ENCODE measurements around the gene TPCN2. TPM values are rescaled to one million over a fixed set of nuclear protein-coding genes. Genes with fewer than 3 reads are reported as not detected.

Gene TPCN2
- total and polyA plus RNA-seq, 4 donors: 6.4 to 20.8 (median 12.1) TPM

DNA sequence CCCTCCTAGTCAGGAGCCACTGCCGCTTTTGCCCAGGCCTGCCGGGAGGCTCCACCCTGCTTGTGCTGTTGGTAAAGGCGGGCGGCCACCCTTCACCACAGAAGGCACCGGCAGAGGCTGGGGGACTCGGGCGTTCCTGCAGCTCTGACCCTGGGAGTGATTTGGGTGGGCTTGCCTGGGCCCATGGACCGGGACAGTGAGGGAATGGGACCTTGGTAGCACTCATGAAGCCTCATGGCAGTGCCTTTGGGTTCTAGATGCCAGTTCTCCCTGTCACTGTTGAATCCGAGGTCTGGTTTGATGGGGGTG is 4.4 kb downstream of the TPCN2 start:
- peaks cover 0 to 9% (median under 1%) of the 10 kb centered on the region in 4 donors for H3K36me3 ChIP-seq (ENCODE audit: control insufficient read depth in 4 of 4, insufficient read depth in 3 of 4, low read depth in 1 of 4, low read length in 3 of 4)
- WGBS: 86% methylated on average over 9 of the region's 9 CpGs
- TF ChIP-seq FOXA2 (IDR thresholded peaks at IDR 0.05) (no peak), CTCF (IDR thresholded peaks at IDR 0.05; ENCODE audit: low read depth, low read length, missing input control) (no peak), RAD21 (IDR thresholded peaks at IDR 0.05) (no peak), YY1 (IDR thresholded peaks at IDR 0.05) (no peak), ATF3 (IDR thresholded peaks at IDR 0.05) (no peak), RXRA (IDR thresholded peaks at IDR 0.05) (no peak), JUND (IDR thresholded peaks at IDR 0.05) (no peak), HNF4G (IDR thresholded peaks at IDR 0.05) (no peak), TAF1 (conservative IDR thresholded peaks at IDR 0.05) (no peak), GABPA (IDR thresholded peaks at IDR 0.05 in 1 of 2, conservative IDR thresholded peaks at IDR 0.05 in 1 of 2) (no peak), MAX (IDR thresholded peaks at IDR 0.05) (no peak)
- TF ChIP-seq, protein P1, sequence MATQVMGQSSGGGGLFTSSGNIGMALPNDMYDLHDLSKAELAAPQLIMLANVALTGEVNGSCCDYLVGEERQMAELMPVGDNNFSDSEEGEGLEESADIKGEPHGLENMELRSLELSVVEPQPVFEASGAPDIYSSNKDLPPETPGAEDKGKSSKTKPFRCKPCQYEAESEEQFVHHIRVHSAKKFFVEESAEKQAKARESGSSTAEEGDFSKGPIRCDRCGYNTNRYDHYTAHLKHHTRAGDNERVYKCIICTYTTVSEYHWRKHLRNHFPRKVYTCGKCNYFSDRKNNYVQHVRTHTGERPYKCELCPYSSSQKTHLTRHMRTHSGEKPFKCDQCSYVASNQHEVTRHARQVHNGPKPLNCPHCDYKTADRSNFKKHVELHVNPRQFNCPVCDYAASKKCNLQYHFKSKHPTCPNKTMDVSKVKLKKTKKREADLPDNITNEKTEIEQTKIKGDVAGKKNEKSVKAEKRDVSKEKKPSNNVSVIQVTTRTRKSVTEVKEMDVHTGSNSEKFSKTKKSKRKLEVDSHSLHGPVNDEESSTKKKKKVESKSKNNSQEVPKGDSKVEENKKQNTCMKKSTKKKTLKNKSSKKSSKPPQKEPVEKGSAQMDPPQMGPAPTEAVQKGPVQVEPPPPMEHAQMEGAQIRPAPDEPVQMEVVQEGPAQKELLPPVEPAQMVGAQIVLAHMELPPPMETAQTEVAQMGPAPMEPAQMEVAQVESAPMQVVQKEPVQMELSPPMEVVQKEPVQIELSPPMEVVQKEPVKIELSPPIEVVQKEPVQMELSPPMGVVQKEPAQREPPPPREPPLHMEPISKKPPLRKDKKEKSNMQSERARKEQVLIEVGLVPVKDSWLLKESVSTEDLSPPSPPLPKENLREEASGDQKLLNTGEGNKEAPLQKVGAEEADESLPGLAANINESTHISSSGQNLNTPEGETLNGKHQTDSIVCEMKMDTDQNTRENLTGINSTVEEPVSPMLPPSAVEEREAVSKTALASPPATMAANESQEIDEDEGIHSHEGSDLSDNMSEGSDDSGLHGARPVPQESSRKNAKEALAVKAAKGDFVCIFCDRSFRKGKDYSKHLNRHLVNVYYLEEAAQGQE (IDR thresholded peaks at IDR 0.05): no peak
- H3K9ac ChIP-seq (ENCODE audit: low read depth in 1 of 2, low read length in 2 of 2): no peak overlapping the region
- H3K27ac ChIP-seq (ENCODE audit: low read depth in 1 of 2, low read length in 2 of 2): no peak overlapping the region
- no peaks in the 10 kb centered on the region for H3K27me3 ChIP-seq (ENCODE audit: control insufficient read depth in 4 of 4, insufficient read depth in 4 of 4, low read length in 3 of 4)
- no peaks in the 10 kb centered on the region for H3K9me3 ChIP-seq (ENCODE audit: control insufficient read depth in 4 of 4, low read length in 3 of 4)
- no peak overlapping the region for H3K4me3 ChIP-seq (ENCODE audit: low read depth in 1 of 3, low read length in 3 of 3)
- no peak for DNase-seq (ENCODE audit: low spot score)
- H3K4me1 ChIP-seq (ENCODE audit: control insufficient read depth in 4 of 4, insufficient read depth in 4 of 4, low read length in 3 of 4): peaks cover 28 to 72% (median 60%) of the 10 kb centered on the region in 4 donors

GRCh38 chr11:69053546-69054396 is 5.0 kb downstream of the TPCN2 start:
- no peak for DNase-seq (ENCODE audit: low spot score)
- peaks cover 0 to 15% (median 2%) of the 10 kb centered on the region in 4 donors for H3K36me3 ChIP-seq (ENCODE audit: control insufficient read depth in 4 of 4, insufficient read depth in 3 of 4, low read depth in 1 of 4, low read length in 3 of 4)
- H3K27me3 ChIP-seq (ENCODE audit: control insufficient read depth in 4 of 4, insufficient read depth in 4 of 4, low read length in 3 of 4): no peaks in the 10 kb centered on the region
- TF ChIP-seq RAD21 (IDR thresholded peaks at IDR 0.05): no peak
- no peak for TF ChIP-seq YY1 (IDR thresholded peaks at IDR 0.05)
- no peak for TF ChIP-seq GABPA (IDR thresholded peaks at IDR 0.05 in 1 of 2, conservative IDR thresholded peaks at IDR 0.05 in 1 of 2)
- no peak for TF ChIP-seq FOXA1 (IDR thresholded peaks at IDR 0.05)
- no peak for TF ChIP-seq RXRA (IDR thresholded peaks at IDR 0.05)
- no peak for TF ChIP-seq HNF4A (conservative IDR thresholded peaks at IDR 0.05)
- no peak for TF ChIP-seq HNF4G (IDR thresholded peaks at IDR 0.05)
- peaks cover 26 to 69% (median 59%) of the 10 kb centered on the region in 4 donors for H3K4me1 ChIP-seq (ENCODE audit: control insufficient read depth in 4 of 4, insufficient read depth in 4 of 4, low read length in 3 of 4)
- H3K4me3 ChIP-seq (ENCODE audit: low read depth in 1 of 3, low read length in 3 of 3): no peak overlapping the region
- no peak overlapping the region for H3K27ac ChIP-seq (ENCODE audit: low read depth in 1 of 2, low read length in 2 of 2)
- H3K9ac ChIP-seq (ENCODE audit: low read depth in 1 of 2, low read length in 2 of 2): no peak overlapping the region
- WGBS: 85% methylated on average over 35 of the region's 35 CpGs
- no peaks in the 10 kb centered on the region for H3K9me3 ChIP-seq (ENCODE audit: control insufficient read depth in 4 of 4, low read length in 3 of 4)
